SK-N-MC (cell line): Measurements from ENCODE around the gene EPHA8.

Experiments
- FOXP2 ChIP-seq: optimal IDR thresholded peaks from 2 replicates; pipeline ENCODE3; 2011; ENCODE audit warnings: mild to moderate bottlenecking, moderate library complexity; ENCODE audit not compliant: insufficient read depth; ENCODE audit errors: extremely low read length, control extremely low read depth
- POLR2AphosphoS5 ChIP-seq: IDR thresholded peaks from 2 replicates; pipeline ENCODE4 v1.6.1; 2012; ENCODE audit warnings: mild to moderate bottlenecking, low read depth, low read length, borderline replicate concordance

- TF ChIP-seq FOXP2 (no peak), POLR2AphosphoS5 (no peak)
Observed at GRCh38 chr1:22639286-22639685, 76.0 kb downstream of the EPHA8 start.
